K562 (cell line): Measurements from ENCODE around the gene ZNF219.

Experiments
- SIX5 ChIP-seq, 2 experiments: IDR thresholded peaks; 2 replicates each; pipeline ENCODE4 v1.6.1; 2011; ENCODE audit warnings: low read length in 2 of 2, borderline replicate concordance in 1 of 2, low read depth in 1 of 2, mild to moderate bottlenecking in 1 of 2, moderate library complexity in 1 of 2; ENCODE audit not compliant: insufficient read depth in 1 of 2
- TEAD1 ChIP-seq, 2 experiments: fragments of 450-650 bp in 1 of 2; sonication (generic) in 1 of 2; formaldehyde crosslinking; IDR thresholded peaks; 2 replicates each; pipeline versions ENCODE4 v1.4.0 to v1.8.0; 2020 to 2022; ENCODE audit warnings: mild to moderate bottlenecking in 2 of 2, missing genetic modification reagents in 1 of 2
- USF2 ChIP-seq: sonication (generic); formaldehyde crosslinking; IDR thresholded peaks from 2 replicates; pipeline ENCODE4 v1.5.0; 2020; ENCODE audit warnings: missing genetic modification reagents
- ZBTB7A ChIP-seq: IDR thresholded peaks from 2 replicates; pipeline ENCODE4 v1.6.1; 2011; ENCODE audit warnings: low read depth, mild to moderate bottlenecking, low read length, moderate library complexity, borderline replicate concordance; ENCODE audit not compliant: control insufficient read depth

DNA sequence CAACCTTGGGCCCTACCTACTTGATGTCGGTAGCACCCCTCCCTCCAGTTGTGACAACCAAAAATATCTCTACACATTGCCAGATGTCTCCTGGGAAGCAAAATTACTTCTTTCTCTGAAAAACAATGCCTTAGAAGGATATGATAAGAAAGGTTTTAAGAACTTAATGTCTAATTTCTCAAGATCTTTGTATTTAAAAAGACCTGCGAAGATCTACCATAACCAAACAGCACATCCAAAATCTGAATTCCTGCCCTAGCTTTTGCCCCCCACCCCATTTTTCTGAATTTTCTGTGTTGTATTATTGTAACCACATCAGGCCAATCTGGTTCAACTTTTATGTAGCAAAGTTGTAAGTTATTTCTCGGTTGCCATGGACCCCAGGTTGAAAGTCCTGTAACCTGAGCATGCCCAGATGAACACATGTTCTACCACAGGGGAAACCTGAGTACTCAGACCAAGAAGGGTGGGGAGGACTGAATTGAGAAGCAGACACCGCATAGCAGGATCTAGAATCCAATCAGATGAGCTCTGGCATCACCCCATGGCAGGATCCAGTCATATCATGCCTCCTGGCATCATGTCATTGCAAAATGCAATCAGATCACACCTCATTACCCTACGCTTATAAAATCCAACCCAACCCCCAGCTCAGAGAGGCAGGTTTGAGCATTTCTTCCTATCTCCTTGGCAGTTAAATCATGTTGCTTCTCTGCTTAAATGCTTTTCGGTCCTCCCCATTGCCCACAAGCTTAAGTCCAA lies 11.1 kb upstream of the ZNF219 start:
- TF ChIP-seq TEAD1 (CRISPR knock-in tag; IDR thresholded peaks at IDR 0.05) (no peak), SIX5 (IDR thresholded peaks at IDR 0.05; ENCODE audit: borderline replicate concordance in 1 of 2, insufficient read depth in 1 of 2, low read depth in 1 of 2, low read length in 2 of 2) (no peak), USF2 (CRISPR knock-in tag) (no peak), ZBTB7A (no peak)
